CD4-positive, alpha-beta memory T cell (primary cell): ENCODE data around the gene TUBG1. TPM values are rescaled to one million over a fixed set of nuclear protein-coding genes. Genes with fewer than 3 reads are reported as not detected.

Experiments
- CTCF ChIA-PET: fragments of 350-600 bp; sonication (Branson Sonifier 250); formaldehyde crosslinking; loops from one replicate; lab custom pipeline; 2021; ENCODE audit warnings: inconsistent platforms; ENCODE audit not compliant: partially characterized antibody; lab: Charles Lee
- POLR2A ChIA-PET: fragments of 350-600 bp; sonication (Branson Sonifier 250); formaldehyde crosslinking; loops from one replicate; lab custom pipeline; 2021; ENCODE audit not compliant: partially characterized antibody; lab: Charles Lee
- DNase-seq, 5 donors: peaks; one replicate each; pipeline versions ENCODE4 v3.0.0 to v3.0.0-alpha.2; 2020 to 2022; ENCODE audit warnings: mixed read lengths in 1 of 5
- H3K27ac ChIP-seq: one replicate; pipeline ENCODE4 v1.7.0; 2013; ENCODE audit warnings: low read depth, low read length
- H3K27me3 ChIP-seq: 2 replicates; pipeline ENCODE4 v1.7.0; 2013; ENCODE audit warnings: mild to moderate bottlenecking, low read length, moderate library complexity; ENCODE audit not compliant: insufficient read depth
- H3K36me3 ChIP-seq: 2 replicates; pipeline ENCODE4 v1.7.0; 2013; ENCODE audit warnings: mild to moderate bottlenecking, low read length, moderate library complexity; ENCODE audit not compliant: insufficient read depth
- H3K4me1 ChIP-seq: 2 replicates; pipeline ENCODE4 v1.7.0; 2013; ENCODE audit warnings: mild to moderate bottlenecking, low read length, moderate library complexity; ENCODE audit not compliant: insufficient read depth
- H3K4me3 ChIP-seq, 2 donors: one replicate each; pipeline ENCODE4 v1.7.0; 2013; ENCODE audit warnings: low read length in 2 of 2, mild to moderate bottlenecking in 1 of 2
- H3K9me3 ChIP-seq, 2 donors: one replicate each; pipeline ENCODE4 v1.7.0; 2013; ENCODE audit warnings: low read length in 2 of 2, control low read depth in 1 of 2; ENCODE audit not compliant: control insufficient read depth in 1 of 2
- H3K27ac Mint-ChIP-seq, 7 donors: one replicate each; pipeline ENCODE4 v1.8.0; 2020 to 2021; ENCODE audit warnings: mixed read lengths in 7 of 7, mild to moderate bottlenecking in 6 of 7, inconsistent platforms in 3 of 7, moderate library complexity in 3 of 7
- H3K27me3 Mint-ChIP-seq, 2 donors: one replicate each; pipeline ENCODE4 v1.8.0; 2020 to 2021; ENCODE audit warnings: mixed read lengths in 2 of 2
- H3K36me3 Mint-ChIP-seq, 2 donors: one replicate each; pipeline ENCODE4 v1.8.0; 2020 to 2021; ENCODE audit warnings: mixed read lengths in 2 of 2, inconsistent platforms in 1 of 2, mild to moderate bottlenecking in 1 of 2
- H3K4me1 Mint-ChIP-seq, 4 donors: one replicate each; pipeline ENCODE4 v1.8.0; 2020 to 2021; ENCODE audit warnings: mixed read lengths in 4 of 4, mild to moderate bottlenecking in 1 of 4
- H3K4me3 Mint-ChIP-seq, 8 donors: one replicate each; pipeline ENCODE4 v1.8.0; 2020 to 2021; ENCODE audit warnings: mixed read lengths in 8 of 8, mild to moderate bottlenecking in 7 of 8, moderate library complexity in 6 of 8, inconsistent platforms in 3 of 8
- H3K9me3 Mint-ChIP-seq, 8 donors: one replicate each; pipeline ENCODE4 v1.8.0; 2020 to 2021; ENCODE audit warnings: mixed read lengths in 8 of 8, mild to moderate bottlenecking in 5 of 8, inconsistent platforms in 3 of 8, moderate library complexity in 1 of 8
- intact Hi-C: fragments of 100-400 bp; cut with micrococcal nuclease; formaldehyde crosslinking; loops from one replicate; pipeline ENCODE4 v1.15.1; 2023
- polyA plus RNA-seq, 2 donors: library from polyadenylated mRNA; unstranded; fragments of 300-500 nt; fragmentation: Illumina TruSeq; gene quantifications; one replicate each; pipeline ENCODE4 v1.2.3, GENCODE V29; 2021
- total RNA-seq, 2 experiments: library from RNA; stranded (reverse); gene quantifications; one replicate each; pipeline ENCODE4 v1.2.3, GENCODE V29; 2021

Gene TUBG1
- total and polyA plus RNA-seq, 4 experiments from 2014 or later, result 6.4 to 16.5 (median 13.2) TPM

GRCh38 chr17:42577532-42578281 lies 31.8 kb upstream of the TUBG1 start, which contains the start of gene PSMC3IP:
Gene PSMC3IP (minus strand): TSS chr17:42577729. CDS start chr17:42577686, 43 bp downstream.
- no peaks in the 10 kb centered on the region for H3K27me3 ChIP-seq
- H3K36me3 ChIP-seq, result peaks cover 35% of the 10 kb centered on the region
- Mint-ChIP-seq H3K27ac (peak within 1 kb of the TSS; percentile 87 to 99 (median 97)), H3K4me3 (peak within 1 kb of the TSS; percentile 96 to 99 (median 99)), H3K36me3 (peaks cover 17 to 58% of the 10 kb centered on the region in 2 donors), H3K9me3 (peaks cover 0 to 3% (median 0%) of the 10 kb centered on the region in 8 donors), H3K27me3 (no peaks in the 10 kb centered on the region), H3K4me1 (peaks cover 18 to 44% (median 23%) of the 10 kb centered on the region in 4 donors)
- peak within 1 kb of the TSS; percentile 84 for H3K27ac ChIP-seq
- H3K4me1 ChIP-seq, result peaks cover 17% of the 10 kb centered on the region
- ChIA-PET POLR2A (interaction anchor here (0.6 to 5.1 kb wide), 27 partner anchors 8 to 784 kb away, joined by 3 to 73 read pairs (median 7); partner anchors contain the start of genes BECN1, COASY, HSD17B1 and MLX), CTCF (interaction anchor here (0.8 to 4.3 kb wide), 39 partner anchors 8 to 420 kb away, joined by 3 to 64 read pairs (median 6); partner anchors contain the start of genes BECN1, COASY, MLX and RAMP2)
- H3K4me3 ChIP-seq, result peak within 1 kb of the TSS; percentile 83 to 100
- intact Hi-C loops, result loop anchor here (1.0 to 5.0 kb wide), 9 partner anchors 10 to 359 kb away; partner anchors contain the start of genes BECN1, COASY, MLX and RETREG3
- no peaks in the 10 kb centered on the region for H3K9me3 ChIP-seq
- peak; percentile 83 to 93 (median 88) for DNase-seq

- POLR2A ChIA-PET, result interaction anchor here (0.6 to 5.1 kb wide), 22 partner anchors 8 to 783 kb away, joined by 3 to 73 read pairs (median 8); partner anchors contain the start of genes BECN1, COASY, HSD17B1 and MLX
- Histone ChIP-seq H3K27me3 (no peaks in the 10 kb centered on the region), H3K4me3 (peak overlapping the region; percentile 83 to 100), H3K4me1 (peaks cover 17% of the 10 kb centered on the region), H3K36me3 (peaks cover 35% of the 10 kb centered on the region), H3K9me3 (no peaks in the 10 kb centered on the region), H3K27ac (peak overlapping the region; percentile 84)
- Mint-ChIP-seq H3K4me3 (peak overlapping the region; percentile 96 to 99 (median 99)), H3K27me3 (no peaks in the 10 kb centered on the region), H3K4me1 (peaks cover 15 to 40% (median 22%) of the 10 kb centered on the region in 4 donors), H3K27ac (peak overlapping the region; percentile 38 to 99 (median 97)), H3K36me3 (peaks cover 20 to 58% of the 10 kb centered on the region in 2 donors), H3K9me3 (peaks cover 0 to 3% (median 0%) of the 10 kb centered on the region in 8 donors)
- intact Hi-C loops, result loop anchor here (1.0 to 5.0 kb wide), 5 partner anchors 46 to 358 kb away; partner anchors contain the start of gene BECN1
- CTCF ChIA-PET, result interaction anchor here (0.8 to 4.3 kb wide), 44 partner anchors 8 to 419 kb away, joined by 3 to 64 read pairs (median 6); partner anchors contain the start of genes BECN1, COASY, MLX and RAMP2
- DNase-seq, result peak; percentile 53 to 81 (median 59)
These were observed 31.1 kb upstream of the TUBG1 start for GRCh38 chr17:42578282-42578869.

- H3K9me3 Mint-ChIP-seq, result peaks cover 0 to 3% (median 0%) of the 10 kb centered on the region in 8 donors
- peak overlapping the region in 5 of 7 donors; percentile 37 to 86 (median 64) for H3K27ac Mint-ChIP-seq
- POLR2A ChIA-PET, result interaction anchor here (0.9 to 5.1 kb wide), 3 partner anchors 14 to 418 kb away, joined by 5 to 73 read pairs (median 9); partner anchors contain the start of genes MLX and RPL27
- peaks cover 45% of the 10 kb centered on the region for H3K36me3 ChIP-seq
- H3K4me3 ChIP-seq, result no peak overlapping the region
- H3K27me3 Mint-ChIP-seq, result no peaks in the 10 kb centered on the region
- H3K27ac ChIP-seq, result no peak overlapping the region
- H3K4me1 Mint-ChIP-seq, result peaks cover 14 to 35% (median 21%) of the 10 kb centered on the region in 4 donors
- CTCF ChIA-PET, result interaction anchor here (0.8 to 4.3 kb wide), 9 partner anchors 8 to 100 kb away, joined by 3 to 64 read pairs (median 6); partner anchors contain the start of genes RETREG3 and TUBG1
- H3K4me3 Mint-ChIP-seq, result peak overlapping the region in 4 of 8 donors; percentile 7 to 53 (median 30)
- H3K27me3 ChIP-seq, result no peaks in the 10 kb centered on the region
- H3K36me3 Mint-ChIP-seq, result peaks cover 18 to 62% of the 10 kb centered on the region in 2 donors
- no peak for DNase-seq
- peaks cover 17% of the 10 kb centered on the region for H3K4me1 ChIP-seq
- H3K9me3 ChIP-seq, result no peaks in the 10 kb centered on the region
- intact Hi-C loops, result loop anchor here (2.0 to 5.0 kb wide), 2 partner anchors 48 to 357 kb away; no protein-coding TSS in a partner anchor
These were observed 29.5 kb upstream of the TUBG1 start for GRCh38 chr17:42579794-42580551.

- intact Hi-C loops, result no loop called here
- POLR2A ChIA-PET, result interaction anchor here (0.7 to 1.6 kb wide), 3 partner anchors 24 to 28 kb away, joined by 3 to 6 read pairs (median 3); partner anchors contain the start of gene TUBG1
- CTCF ChIA-PET, result interaction anchor here (0.5 to 2.4 kb wide), 6 partner anchors 10 to 190 kb away, joined by 3 to 8 read pairs (median 5); no protein-coding TSS in a partner anchor
- peaks cover 30 to 81% of the 10 kb centered on the region in 2 donors for H3K36me3 Mint-ChIP-seq
- H3K4me1 Mint-ChIP-seq, result peaks cover 8 to 27% (median 13%) of the 10 kb centered on the region in 4 donors
- DNase-seq, result no peak
- no peak overlapping the region for H3K27ac ChIP-seq
- H3K27ac Mint-ChIP-seq, result no peak overlapping the region
- peaks cover 14% of the 10 kb centered on the region for H3K4me1 ChIP-seq
- H3K9me3 ChIP-seq, result no peaks in the 10 kb centered on the region
- H3K27me3 Mint-ChIP-seq, result no peaks in the 10 kb centered on the region
- no peaks in the 10 kb centered on the region for H3K27me3 ChIP-seq
- no peak overlapping the region for H3K4me3 ChIP-seq
- H3K36me3 ChIP-seq, result peaks cover 63% of the 10 kb centered on the region
- H3K4me3 Mint-ChIP-seq, result no peak overlapping the region
- peaks cover 0 to 3% (median 0%) of the 10 kb centered on the region in 8 donors for H3K9me3 Mint-ChIP-seq
These were observed 27.7 kb upstream of the TUBG1 start for GRCh38 chr17:42581744-42582270.

- ChIA-PET CTCF (interaction anchor here (1.6 to 2.6 kb wide), 2 partner anchors 33 to 94 kb away, joined by 3 to 7 read pairs; no protein-coding TSS in a partner anchor), POLR2A (no interaction called here)
- no peaks in the 10 kb centered on the region for H3K9me3 ChIP-seq
- H3K27ac ChIP-seq, result no peak overlapping the region
- no peak overlapping the region for H3K4me3 ChIP-seq
- H3K27me3 ChIP-seq, result no peaks in the 10 kb centered on the region
- Mint-ChIP-seq H3K36me3 (peaks cover 38 to 90% of the 10 kb centered on the region in 2 donors), H3K4me3 (no peak overlapping the region), H3K9me3 (no peaks in the 10 kb centered on the region), H3K27me3 (no peaks in the 10 kb centered on the region), H3K27ac (peak overlapping the region in 2 of 7 donors; percentile 25 to 43), H3K4me1 (peaks cover 0 to 6% (median under 1%) of the 10 kb centered on the region in 4 donors)
- H3K4me1 ChIP-seq, result no peaks in the 10 kb centered on the region
- no peak for DNase-seq
- peaks cover 87% of the 10 kb centered on the region for H3K36me3 ChIP-seq
- intact Hi-C loops, result no loop called here
These were observed 24.6 kb upstream of the TUBG1 start for GRCh38 chr17:42584880-42585279.

GRCh38 chr17:42585353-42585752 lies 24.1 kb upstream of the TUBG1 start:
- intact Hi-C loops, result no loop called here
- Mint-ChIP-seq H3K36me3 (peaks cover 38 to 88% of the 10 kb centered on the region in 2 donors), H3K27me3 (no peaks in the 10 kb centered on the region), H3K4me1 (peaks cover 0 to 6% (median 0%) of the 10 kb centered on the region in 4 donors), H3K9me3 (no peaks in the 10 kb centered on the region), H3K27ac (peak overlapping the region in 2 of 7 donors; percentile 13 to 29), H3K4me3 (no peak overlapping the region)
- ChIA-PET CTCF (no interaction called here), POLR2A (interaction anchor here (1.3 kb wide), 1 partner anchor 23 kb away, joined by 3 read pairs; no protein-coding TSS in a partner anchor)
- H3K4me1 ChIP-seq, result no peaks in the 10 kb centered on the region
- H3K27ac ChIP-seq, result no peak overlapping the region
- no peaks in the 10 kb centered on the region for H3K27me3 ChIP-seq
- peaks cover 87% of the 10 kb centered on the region for H3K36me3 ChIP-seq
- H3K9me3 ChIP-seq, result no peaks in the 10 kb centered on the region
- no peak overlapping the region for H3K4me3 ChIP-seq
- DNase-seq, result no peak
